ENCODE results near the gene HSD11B1.

GRCh38 chr1:209707308-209707707, 2.7 kb downstream of the HSD11B1 start:
- no peak for TF ChIP-seq CTCF (IDR thresholded peaks at IDR 0.05; ENCODE audit: low read length)
- TF ChIP-seq EZH2 (IDR thresholded peaks at IDR 0.05; ENCODE audit: borderline replicate concordance, low read length) = no peak
